Right atrium auricular region (tissue), 2 donors: Measurements from ENCODE around the gene AKT1S1. TPM values are rescaled to one million over a fixed set of nuclear protein-coding genes. Genes with fewer than 3 reads are reported as not detected.

ENCODE experiments used
- DNase-seq: peaks from one replicate; pipeline ENCODE4 v3.0.0-alpha.2; 2019; ENCODE audit warnings: low spot score
- H3K27ac ChIP-seq, 2 donors: fragments of 200-600 bp; sonication (generic); 1 replicate in 1 of 2; 2 replicates in 1 of 2; pipeline ENCODE4 v1.5.1; 2016 to 2019
- H3K27me3 ChIP-seq, 2 donors: fragments of 200-600 bp; sonication (generic); one replicate each; pipeline versions ENCODE4 v1.5.1 to v1.6.0; 2017 to 2019
- H3K36me3 ChIP-seq: fragments of 200-600 bp; sonication (generic); one replicate; pipeline ENCODE4 v1.5.1; 2016
- H3K4me1 ChIP-seq, 2 donors: fragments of 200-600 bp; sonication (generic); one replicate each; pipeline versions ENCODE4 v1.5.1 to v1.6.0; 2017 to 2019
- H3K4me3 ChIP-seq, 2 donors: fragments of 200-600 bp; sonication (generic); 1 replicate in 1 of 2; 2 replicates in 1 of 2; pipeline ENCODE4 v1.5.1; 2017 to 2019; ENCODE audit warnings: mild to moderate bottlenecking in 1 of 2, moderate library complexity in 1 of 2
- H3K9me3 ChIP-seq, 2 donors: fragments of 200-600 bp; sonication (generic); one replicate each; pipeline ENCODE4 v1.5.1; 2019
- total RNA-seq, 2 donors: library from RNA; depleted of rRNA; stranded (reverse); fragments of >200 nt; gene quantifications; one replicate each; pipeline ENCODE4 v1.1.0, GENCODE V29; 2016
- TF ChIP-seq, protein P1 (sequence below), 2 donors: fragments of 200-600 bp; sonication (generic); IDR thresholded peaks; one replicate each; pipeline ENCODE4 v1.5.1; 2019; ENCODE audit warnings: antibody characterized with exemption in 2 of 2

Gene AKT1S1
- total RNA-seq, 2 donors from 2014 or later: 20.6 to 25.8 TPM

DNA sequence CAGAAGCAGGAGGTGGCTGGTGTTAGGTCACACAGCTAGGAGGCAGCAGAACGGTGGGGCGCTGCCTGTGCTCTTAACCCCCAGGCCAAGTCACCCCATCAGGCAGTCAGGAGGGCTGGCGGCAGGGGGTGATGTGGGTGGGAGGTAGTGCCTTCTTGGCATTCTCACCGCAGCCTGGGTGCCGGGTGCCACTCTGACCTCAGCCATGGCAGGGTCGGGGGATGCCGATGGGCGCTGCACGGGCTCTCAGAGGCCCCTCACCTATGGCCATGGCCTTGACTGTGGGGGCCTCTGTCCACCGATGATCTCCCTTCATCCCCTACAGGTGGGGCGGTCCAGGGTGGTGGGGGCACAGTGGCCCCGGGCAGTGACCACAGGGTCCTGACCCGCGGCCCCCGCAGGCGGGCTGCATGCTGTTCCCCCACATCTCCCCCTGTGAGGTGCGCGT, 20.6 kb downstream of the AKT1S1 start:
- TF ChIP-seq, protein P1, sequence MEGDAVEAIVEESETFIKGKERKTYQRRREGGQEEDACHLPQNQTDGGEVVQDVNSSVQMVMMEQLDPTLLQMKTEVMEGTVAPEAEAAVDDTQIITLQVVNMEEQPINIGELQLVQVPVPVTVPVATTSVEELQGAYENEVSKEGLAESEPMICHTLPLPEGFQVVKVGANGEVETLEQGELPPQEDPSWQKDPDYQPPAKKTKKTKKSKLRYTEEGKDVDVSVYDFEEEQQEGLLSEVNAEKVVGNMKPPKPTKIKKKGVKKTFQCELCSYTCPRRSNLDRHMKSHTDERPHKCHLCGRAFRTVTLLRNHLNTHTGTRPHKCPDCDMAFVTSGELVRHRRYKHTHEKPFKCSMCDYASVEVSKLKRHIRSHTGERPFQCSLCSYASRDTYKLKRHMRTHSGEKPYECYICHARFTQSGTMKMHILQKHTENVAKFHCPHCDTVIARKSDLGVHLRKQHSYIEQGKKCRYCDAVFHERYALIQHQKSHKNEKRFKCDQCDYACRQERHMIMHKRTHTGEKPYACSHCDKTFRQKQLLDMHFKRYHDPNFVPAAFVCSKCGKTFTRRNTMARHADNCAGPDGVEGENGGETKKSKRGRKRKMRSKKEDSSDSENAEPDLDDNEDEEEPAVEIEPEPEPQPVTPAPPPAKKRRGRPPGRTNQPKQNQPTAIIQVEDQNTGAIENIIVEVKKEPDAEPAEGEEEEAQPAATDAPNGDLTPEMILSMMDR (IDR thresholded peaks at IDR 0.05): no peak
- Histone ChIP-seq H3K27ac (no peak overlapping the region), H3K36me3 (peaks cover 66% of the 10 kb centered on the region), H3K9me3 (no peaks in the 10 kb centered on the region), H3K4me3 (no peak overlapping the region), H3K4me1 (peaks cover 0 to 40% of the 10 kb centered on the region in 2 donors), H3K27me3 (no peaks in the 10 kb centered on the region)
- no peak for DNase-seq

DNA sequence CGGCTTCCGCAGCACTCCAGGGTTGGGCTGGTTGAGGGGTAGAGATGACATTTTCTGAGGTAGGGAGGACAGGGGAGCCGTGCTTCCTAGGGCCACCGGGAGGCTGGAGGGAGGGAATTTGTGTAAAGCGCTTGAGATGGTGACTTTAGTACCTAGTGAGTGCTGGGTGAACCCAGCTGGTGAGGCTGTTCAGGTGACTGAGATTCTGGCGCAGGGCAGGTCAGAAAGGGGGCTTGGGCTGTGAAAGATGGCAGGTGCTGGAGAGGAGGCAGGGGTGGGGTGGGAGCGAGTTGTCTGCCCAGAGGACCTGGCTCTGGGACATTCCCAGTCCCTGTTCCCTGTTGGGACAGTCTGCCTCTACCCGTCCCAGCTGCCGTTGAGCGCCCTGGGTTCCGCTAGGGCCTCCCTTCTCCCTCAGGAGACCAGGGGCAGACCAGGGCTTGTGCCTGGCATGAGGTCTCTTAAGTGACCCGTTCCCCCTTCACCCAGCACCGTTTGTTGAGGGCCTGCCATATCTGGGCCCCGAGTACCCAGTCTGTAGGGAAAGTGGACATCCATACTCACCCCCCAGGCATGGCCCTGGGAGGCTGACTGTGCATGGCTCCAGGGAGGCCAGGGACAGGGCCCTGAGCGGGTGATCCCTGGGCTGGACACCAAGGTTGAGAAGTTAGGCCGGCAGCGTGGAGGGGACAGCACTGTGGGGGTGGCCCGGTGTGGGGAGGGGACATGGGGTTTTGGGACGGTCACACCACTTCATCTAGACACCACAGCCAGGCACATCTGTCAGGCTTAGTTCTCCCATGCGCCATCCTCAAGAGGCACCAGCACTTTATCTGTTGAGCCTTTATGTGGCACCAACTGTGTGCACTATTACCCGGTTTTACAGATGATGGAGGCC, 21.2 kb downstream of the AKT1S1 start:
- H3K36me3 ChIP-seq: peaks cover 59% of the 10 kb centered on the region
- no peak overlapping the region for H3K4me3 ChIP-seq
- H3K9me3 ChIP-seq: no peaks in the 10 kb centered on the region
- DNase-seq: no peak
- H3K27ac ChIP-seq: no peak overlapping the region
- TF ChIP-seq, protein P1 (IDR thresholded peaks at IDR 0.05): no peak
- peaks cover 0 to 35% of the 10 kb centered on the region in 2 donors for H3K4me1 ChIP-seq
- H3K27me3 ChIP-seq: no peaks in the 10 kb centered on the region

DNA sequence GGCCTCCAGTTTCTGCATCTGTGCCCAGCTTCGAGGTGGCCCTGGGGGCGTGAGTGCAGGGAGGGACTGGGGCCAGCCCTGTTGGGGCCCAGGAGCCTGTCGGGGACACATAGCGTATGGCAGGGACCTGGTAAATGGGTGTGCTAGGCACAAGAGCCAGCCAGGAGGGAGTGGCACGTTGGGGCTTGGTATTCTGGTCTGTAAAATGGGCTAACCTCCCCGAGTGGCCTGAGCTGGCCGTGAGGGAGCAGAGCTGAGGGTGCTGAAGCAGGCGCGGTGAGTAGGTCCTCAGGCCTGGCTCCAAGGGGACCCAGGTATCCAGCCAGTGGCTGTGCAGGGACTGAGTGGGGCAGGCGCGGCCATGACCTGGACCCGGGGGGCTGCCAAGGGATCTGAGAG, 21.9 kb downstream of the AKT1S1 start:
- Histone ChIP-seq H3K9me3 (no peaks in the 10 kb centered on the region), H3K27me3 (no peaks in the 10 kb centered on the region), H3K4me1 (peaks cover 0 to 30% of the 10 kb centered on the region in 2 donors), H3K4me3 (no peak overlapping the region), H3K27ac (no peak overlapping the region), H3K36me3 (peaks cover 52% of the 10 kb centered on the region)
- TF ChIP-seq, protein P1 (IDR thresholded peaks at IDR 0.05): no peak
- DNase-seq: no peak

GRCh38 chr19:49854378-49855263, 22.5 kb downstream of the AKT1S1 start:
- Histone ChIP-seq H3K4me1 (peaks cover 0 to 37% of the 10 kb centered on the region in 2 donors), H3K27me3 (no peaks in the 10 kb centered on the region), H3K4me3 (no peak overlapping the region), H3K9me3 (no peaks in the 10 kb centered on the region), H3K27ac (no peak overlapping the region), H3K36me3 (peaks cover 47% of the 10 kb centered on the region)
- TF ChIP-seq, protein P1 (IDR thresholded peaks at IDR 0.05): no peak
- no peak for DNase-seq

DNA sequence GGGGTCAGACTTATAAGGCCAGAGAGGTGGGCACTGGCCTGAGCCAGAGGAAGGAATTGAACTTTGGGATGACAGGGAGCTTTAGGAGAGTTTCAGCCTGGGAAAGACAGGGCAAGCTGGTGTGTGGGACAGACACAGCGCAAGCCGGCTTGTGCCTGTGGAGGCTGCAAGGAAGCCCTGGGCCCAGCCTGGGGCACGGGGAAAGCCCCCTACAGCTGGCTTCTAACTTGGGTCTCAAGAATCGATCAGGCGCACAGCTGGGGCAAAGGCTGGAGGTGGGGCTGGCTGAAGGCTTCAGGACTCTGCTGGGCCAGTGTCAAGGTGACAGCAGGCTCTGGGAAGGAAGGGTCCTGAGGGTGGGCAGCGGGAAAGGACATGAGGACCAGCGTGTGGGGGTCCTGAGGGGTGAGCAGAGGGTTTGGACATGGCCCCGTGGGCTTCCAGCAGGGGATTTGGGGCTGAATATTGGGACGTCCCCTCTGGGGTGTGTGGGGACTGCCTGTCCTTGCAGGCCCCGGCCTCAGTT, 23.2 kb downstream of the AKT1S1 start:
- DNase-seq: no peak
- Histone ChIP-seq H3K36me3 (peaks cover 41% of the 10 kb centered on the region), H3K4me1 (peaks cover 0 to 37% of the 10 kb centered on the region in 2 donors), H3K27me3 (no peaks in the 10 kb centered on the region), H3K4me3 (no peak overlapping the region), H3K9me3 (no peaks in the 10 kb centered on the region), H3K27ac (no peak overlapping the region)
- TF ChIP-seq, protein P1 (IDR thresholded peaks at IDR 0.05): no peak
